NCI-H2081 (cell line): Measurements from ENCODE around the gene MAGEB3.

Experiments used
- DNase-seq, 2 experiments: peaks; one replicate each; lab custom pipeline; 2025; lab: John Stamatoyannopoulos, UW

Gene MAGEB3

GRCh38 chrX:30280428-30280827 lies 50.0 kb downstream of the MAGEB3 start:
- no peak for DNase-seq

- no peak for DNase-seq
These were observed 52.1 kb downstream of the MAGEB3 start for GRCh38 chrX:30282527-30282926.

- DNase-seq, result no peak
These were observed 53.2 kb downstream of the MAGEB3 start for GRCh38 chrX:30283456-30284200.
